Esophagus mucosa (tissue), 1 donor: ENCODE results near the gene C20orf173. TPM values are rescaled to one million over a fixed set of nuclear protein-coding genes. Genes with fewer than 3 reads are reported as not detected.
"Not testable (repeated sequence)": the region's sequence is repeated elsewhere in the genome, so short reads cannot be mapped to it uniquely, and the experiment has no call there.

Experiments
- ATAC-seq: fragments of 200-7000 bp; cut with Tn5 transposase; one replicate; pipeline ENCODE4 v1.9.1; 2020
- total RNA-seq: library from RNA; stranded (reverse); gene quantifications from one replicate; pipeline ENCODE4 v1.2.4, GENCODE V29; 2023
- donor health status: DM: yes; HTN: yes; CAD: no.

The C20orf173 gene, protein sequence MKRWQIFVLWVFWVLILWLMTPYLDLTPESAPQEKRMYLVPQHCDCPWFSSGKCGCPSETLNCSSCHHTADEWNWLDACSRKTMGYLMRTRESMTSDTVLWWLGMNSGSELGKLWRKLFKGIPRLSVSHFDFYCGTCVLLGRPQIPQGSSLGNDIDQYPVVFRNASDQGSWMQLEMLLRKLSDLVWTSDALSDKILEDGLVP
- not detected for total RNA-seq

DNA sequence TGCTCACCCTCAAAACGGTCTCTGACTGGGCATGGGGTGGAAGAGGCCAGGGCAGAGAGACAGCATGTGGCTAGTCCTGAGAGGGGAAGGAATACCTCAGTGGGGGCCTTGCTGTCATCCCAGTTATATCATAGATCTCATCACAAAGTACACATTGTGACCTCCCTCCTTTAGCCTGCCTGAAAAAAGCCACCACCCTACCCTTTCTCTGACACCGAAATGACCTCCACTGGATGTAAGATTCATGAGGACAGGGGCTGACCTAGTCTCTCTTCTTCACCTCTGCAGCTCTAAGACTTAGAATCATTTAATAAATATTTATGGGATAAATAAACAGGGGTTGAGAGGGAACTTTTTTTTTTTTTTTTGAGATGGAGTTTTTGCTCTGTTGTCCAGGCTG is at the start of gene C20orf173:
TSS of gene C20orf173 (minus strand) at position 101 of the 400 bp plus-strand sequence. CDS start 279 bp downstream, outside the sequence.
- ATAC-seq = no peak

DNA sequence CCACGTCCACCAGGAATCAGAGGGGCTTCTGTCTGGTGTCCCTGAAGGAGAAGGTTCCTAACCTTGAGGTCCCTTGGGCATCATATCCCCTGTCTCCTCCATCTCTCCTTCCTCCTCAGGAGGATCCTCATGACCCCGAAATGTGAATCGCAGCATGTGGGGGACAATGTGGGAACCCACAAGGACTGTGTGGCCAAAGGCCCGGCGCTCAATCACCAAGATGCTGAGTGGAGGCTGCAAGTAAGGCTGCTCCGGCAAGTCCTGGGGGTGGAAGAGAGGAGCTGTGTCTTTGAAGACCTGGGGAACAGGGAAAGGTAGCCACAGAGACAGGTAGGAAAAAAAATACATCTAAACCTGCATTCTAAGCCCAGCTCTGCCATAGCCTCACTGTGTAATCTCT is 49.7 kb upstream of the C20orf173 start:
- no peak for ATAC-seq

DNA sequence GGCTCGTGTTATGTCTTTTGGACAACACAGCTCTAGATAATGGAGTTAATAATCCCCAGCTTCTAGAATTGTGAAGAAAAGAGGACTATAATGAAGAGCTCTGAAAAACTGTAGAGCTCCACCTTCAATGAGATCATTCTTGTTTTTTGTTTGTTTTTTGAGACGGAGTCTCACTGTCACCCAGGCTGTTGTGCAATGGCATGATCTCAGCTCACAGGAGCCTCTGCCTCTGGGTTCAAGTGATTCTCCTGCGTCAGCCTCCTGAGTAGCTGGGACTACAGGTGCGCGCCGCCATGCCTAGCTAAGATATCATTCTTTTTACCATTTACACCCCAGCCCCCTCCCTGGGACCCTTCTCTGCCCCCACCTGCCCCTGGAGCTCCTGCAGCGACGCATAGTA is 49.0 kb upstream of the C20orf173 start:
- no peak for ATAC-seq

DNA sequence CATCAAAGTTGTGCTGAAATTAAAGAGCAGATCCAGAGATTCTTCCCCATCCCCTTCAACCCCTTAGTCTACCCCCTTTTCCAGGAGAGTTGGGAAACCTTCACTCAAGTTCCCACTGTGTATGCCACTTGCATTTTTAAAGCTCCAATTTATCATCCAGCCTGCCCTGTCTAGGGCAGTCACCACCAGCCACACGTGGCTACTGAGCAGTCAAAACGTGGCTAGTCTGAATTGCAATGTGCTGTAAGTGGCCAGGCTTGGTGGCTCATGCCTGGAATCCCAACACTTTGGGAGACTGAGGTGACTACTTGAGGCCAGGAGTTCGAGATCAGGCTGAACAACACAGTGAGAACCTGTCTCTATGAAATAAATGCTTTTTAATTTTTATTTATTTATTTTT is 47.4 kb upstream of the C20orf173 start:
- ATAC-seq = peak; percentile 35

DNA sequence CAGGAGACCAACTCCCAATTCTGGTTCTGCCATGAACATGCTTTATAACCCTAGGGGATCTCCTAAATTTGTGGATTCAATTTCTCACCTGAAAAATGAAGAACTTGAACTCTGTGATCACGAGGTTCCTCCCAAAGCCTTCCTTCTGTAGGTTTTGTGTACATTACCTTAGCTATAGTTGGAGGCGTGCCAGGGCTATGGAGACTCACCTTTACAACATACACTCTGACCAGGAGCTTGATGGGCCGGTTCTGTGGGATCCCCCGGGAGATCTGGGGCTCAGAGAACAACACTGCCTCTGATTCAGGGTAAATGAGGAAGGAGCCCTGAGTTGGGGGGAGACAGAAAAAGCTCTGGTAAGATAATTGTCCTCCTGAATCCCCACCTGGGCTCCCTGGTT is 46.5 kb upstream of the C20orf173 start:
- peak; percentile 97 for ATAC-seq

- no peak for ATAC-seq
These were observed 43.4 kb upstream of the C20orf173 start for GRCh38 chr20:35572838-35573237.

DNA sequence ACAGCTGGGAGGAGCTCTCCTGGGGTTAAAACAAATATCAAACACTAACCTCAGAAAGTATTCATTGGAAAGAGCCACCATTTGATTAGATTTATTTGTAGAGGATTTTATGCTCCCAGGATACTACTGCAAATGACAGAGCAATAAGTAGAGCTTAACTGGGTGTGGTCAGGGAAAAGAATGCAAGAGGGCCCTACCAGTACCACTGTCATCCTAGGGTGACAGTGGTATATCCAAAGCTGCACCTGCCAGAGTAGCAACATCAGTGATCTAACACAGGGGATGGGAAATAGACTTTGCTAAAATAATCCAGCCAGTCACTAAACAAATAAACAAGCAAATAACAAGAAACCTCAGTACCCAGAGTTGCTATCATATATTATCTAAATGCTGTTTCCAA is 42.1 kb upstream of the C20orf173 start:
- ATAC-seq = no peak

- ATAC-seq = peak; percentile 64
These were observed 39.2 kb upstream of the C20orf173 start for GRCh38 chr20:35568645-35569044.

DNA sequence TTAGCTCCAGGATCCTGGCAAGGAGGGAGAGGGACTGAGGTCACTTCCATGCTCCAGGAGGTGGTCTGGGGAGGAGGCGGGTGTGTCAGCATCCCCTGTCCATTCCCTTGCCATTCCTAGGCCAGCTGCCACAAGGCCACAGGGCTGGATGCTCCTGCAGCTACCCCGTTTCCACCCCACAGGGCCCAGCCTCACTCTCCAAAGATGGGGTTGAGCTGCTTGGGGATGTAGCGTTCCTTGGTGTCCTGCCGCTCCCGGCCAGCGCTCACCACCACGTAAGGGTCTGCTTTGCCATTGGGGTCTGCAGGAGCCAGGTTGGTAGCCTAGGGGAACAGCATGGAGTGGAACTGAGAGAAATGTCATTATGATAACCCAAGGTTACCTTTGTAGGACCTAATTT is 35.5 kb upstream of the C20orf173 start:
- ATAC-seq = no peak

DNA sequence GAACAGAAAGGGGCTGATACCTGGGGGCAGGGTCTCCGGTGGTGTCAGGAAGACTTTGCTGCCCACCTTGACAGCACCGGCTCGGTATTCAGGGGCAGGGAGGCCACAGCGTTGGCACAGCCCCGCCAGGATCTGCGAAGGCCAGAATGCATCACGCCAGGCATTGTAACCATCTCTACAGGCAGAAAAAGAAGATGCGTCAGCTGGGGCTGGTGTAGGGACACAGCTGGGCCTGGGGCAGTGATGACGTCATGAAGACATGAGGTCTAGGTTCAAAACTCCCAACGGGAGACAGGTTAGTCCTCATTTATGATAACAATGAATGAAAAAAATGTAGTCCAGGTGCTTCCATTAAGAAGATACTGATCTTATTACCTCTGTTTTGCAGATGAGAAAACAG is 34.4 kb upstream of the C20orf173 start:
- ATAC-seq = no peak

DNA sequence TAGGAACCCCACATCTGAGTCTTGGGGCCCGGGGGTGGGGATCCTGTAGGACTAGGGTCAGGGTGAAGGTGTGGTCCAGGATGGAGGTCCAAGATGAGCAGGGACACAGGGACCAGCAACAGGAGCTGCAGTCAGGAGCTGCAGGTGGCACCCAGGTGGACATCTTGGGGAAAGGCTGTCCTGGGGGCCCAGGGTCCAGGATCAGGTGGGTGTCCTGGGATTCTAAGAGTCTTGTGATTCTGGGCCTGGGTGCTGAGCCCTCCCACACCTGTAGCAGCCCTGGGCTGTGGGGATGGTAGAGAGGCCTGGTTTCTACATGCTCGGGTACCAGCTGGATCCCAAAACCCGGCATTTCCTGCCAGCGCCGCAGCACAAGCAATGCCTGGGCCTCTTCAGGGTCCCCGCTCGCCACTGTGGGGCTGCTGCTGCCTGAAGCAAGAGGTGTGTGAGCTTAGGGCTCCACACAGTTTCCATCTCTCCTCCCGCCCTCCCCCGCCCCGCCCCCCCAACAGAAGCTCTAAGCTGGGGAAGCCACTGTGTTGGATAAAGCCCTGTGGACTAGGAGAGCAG is 33.2 kb upstream of the C20orf173 start:
- no peak for ATAC-seq

GRCh38 chr20:35561671-35562070 is 32.2 kb upstream of the C20orf173 start:
- no peak for ATAC-seq

- peak; percentile 16 for ATAC-seq
These were observed 31.8 kb upstream of the C20orf173 start for GRCh38 chr20:35561268-35561667.

GRCh38 chr20:35560541-35560940 is 31.1 kb upstream of the C20orf173 start:
- no peak for ATAC-seq

- ATAC-seq = peak; percentile 73
These were observed 30.7 kb upstream of the C20orf173 start for GRCh38 chr20:35560105-35560511.

- no peak for ATAC-seq
These were observed 29.7 kb upstream of the C20orf173 start for GRCh38 chr20:35559042-35559693.

GRCh38 chr20:35558451-35558850 is 29.0 kb upstream of the C20orf173 start:
- ATAC-seq = no peak

DNA sequence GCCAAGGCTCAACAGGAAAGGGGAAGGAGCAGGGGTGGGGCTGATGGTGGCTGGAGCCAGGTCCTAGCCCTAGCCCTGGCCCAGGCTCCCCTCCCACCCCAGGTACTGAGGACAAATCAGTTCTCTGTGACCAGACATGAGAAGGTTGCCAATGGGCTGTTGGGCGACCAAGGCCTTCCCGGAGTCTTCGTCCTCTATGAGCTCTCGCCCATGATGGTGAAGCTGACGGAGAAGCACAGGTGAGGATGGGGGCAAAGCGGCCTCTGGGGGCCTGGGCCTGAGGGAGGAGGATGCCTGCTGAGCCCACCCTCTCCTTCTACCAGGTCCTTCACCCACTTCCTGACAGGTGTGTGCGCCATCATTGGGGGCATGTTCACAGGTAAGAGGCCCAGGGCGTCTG is 27.4 kb upstream of the C20orf173 start:
- no peak for ATAC-seq

- ATAC-seq = no peak
These were observed 26.6 kb upstream of the C20orf173 start for GRCh38 chr20:35555951-35556645.

- not testable (repeated sequence) for ATAC-seq
These were observed 26.0 kb upstream of the C20orf173 start for GRCh38 chr20:35555461-35555860.

DNA sequence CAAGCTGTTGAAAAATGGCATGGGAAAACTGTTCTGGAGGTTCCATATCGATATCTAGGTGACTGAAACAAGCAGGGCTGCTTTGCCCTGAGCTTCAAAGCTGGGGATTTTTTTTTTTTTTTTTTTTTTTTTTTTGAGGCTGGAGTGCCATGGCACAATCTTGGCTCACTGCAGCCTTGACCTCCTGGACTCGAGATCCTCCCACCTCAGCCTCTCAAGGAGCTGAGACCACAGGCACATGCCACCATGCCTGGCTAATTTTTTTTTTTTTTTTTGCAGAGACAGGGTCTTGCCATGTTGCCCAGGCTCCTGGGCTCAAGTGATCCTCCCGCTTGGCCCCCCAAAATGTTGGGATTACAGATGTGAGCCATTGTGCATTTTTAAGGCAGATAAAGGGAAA is 23.5 kb upstream of the C20orf173 start:
- no peak for ATAC-seq

DNA sequence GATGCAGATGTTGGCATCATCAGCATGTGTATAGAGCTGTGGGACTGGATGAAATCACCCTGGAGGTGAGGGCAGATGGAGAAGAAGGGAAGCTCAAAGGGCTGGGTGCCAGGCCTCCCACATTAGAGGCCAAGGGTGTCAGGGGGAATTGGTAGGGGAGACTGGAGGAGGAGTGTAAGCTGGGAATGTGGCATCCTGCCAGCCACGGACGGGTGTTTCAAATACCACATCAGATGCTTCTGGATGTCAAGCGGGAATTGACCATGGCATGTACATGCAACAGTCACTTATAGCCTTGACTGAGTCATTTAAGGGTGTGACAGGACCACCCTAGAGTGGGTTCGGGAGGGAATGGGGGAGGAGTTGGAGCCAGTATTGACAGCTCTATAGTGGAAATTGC is 22.1 kb upstream of the C20orf173 start:
- no peak for ATAC-seq

- ATAC-seq = no peak
These were observed 17.9 kb upstream of the C20orf173 start for GRCh38 chr20:35547329-35547728.

- ATAC-seq = no peak
These were observed 16.7 kb upstream of the C20orf173 start for GRCh38 chr20:35546127-35546526.
